ENCODE data around the gene SLC5A2. TPM values are rescaled to one million over a fixed set of nuclear protein-coding genes. Genes with fewer than 3 reads are reported as not detected.
A peak's percentile ranks its signal among the peaks of the same experiment; 100 is the strongest.

SLC5A2 gene
- total RNA-seq, 1 experiment from 2014 or later = 0.13 TPM

DNA sequence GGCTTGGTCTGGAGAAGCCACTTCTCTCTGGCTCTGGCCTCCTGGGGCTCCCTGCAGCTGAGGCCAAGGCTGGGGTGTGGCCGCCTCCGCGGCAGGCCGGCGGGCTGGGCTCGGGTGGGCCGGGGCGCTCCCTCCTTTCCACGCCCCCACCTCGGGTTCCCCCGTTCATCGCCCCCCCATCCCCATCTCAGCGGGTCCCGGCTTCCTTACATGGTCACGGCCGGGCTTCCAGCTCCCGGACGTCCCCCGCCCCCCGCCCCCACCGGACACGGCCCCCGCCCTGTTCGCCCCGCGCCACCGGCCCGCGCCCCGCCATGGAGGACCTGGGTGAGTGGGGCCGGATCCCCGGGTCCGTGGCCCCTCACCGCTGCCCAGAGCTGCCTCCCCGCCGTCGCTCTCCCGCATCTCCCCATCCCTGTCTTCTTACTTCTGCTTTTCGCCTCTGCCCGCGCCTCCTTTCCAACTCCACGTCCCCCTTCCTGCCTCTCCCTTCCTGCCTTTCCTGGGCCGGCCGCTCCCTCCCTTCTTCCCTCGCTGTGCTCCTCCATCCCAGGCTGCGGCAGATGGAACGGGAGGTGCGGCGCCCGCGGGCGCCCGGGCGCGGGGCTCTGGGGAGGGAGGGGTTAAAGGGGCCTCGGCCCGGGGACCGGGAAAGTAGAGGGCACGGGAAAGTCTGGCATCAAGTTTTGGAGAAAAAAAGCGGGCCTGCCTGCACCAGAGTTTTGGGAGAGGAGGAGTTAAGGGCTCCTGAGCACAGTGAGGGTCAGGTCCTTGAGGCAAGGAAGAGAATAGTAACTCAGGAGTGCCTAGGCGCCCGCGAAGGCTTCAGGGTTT is 10.8 kb upstream of the SLC5A2 start, which contains the start of gene TGFB1I1:
TGFB1I1 (plus strand) TSS at position 278 of the 834 bp plus-strand sequence; CDS start at position 315, 37 bp downstream.
- Histone ChIP-seq H3K79me2 (ENCODE audit: low read depth) (no peaks in the 10 kb centered on the region), H3K27me3 (ENCODE audit: insufficient read depth, low read depth) (no peaks in the 10 kb centered on the region), H3K4me1 (replicated peaks; ENCODE audit: insufficient read depth) (peaks cover 13% of the 10 kb centered on the region; the same call in 1 of the 2 replicates), H3F3A (ENCODE audit: insufficient read depth, low read depth) (peaks cover 21% of the 10 kb centered on the region; the same call in 1 of the 2 replicates), H3K36me3 (ENCODE audit: low read depth) (no peaks in the 10 kb centered on the region), H4K20me1 (ENCODE audit: insufficient read depth) (no peaks in the 10 kb centered on the region; the same call in 1 of the 2 replicates), H3K9me3 (ENCODE audit: insufficient read depth, low read depth) (no peaks in the 10 kb centered on the region), H3K27ac (no peak within 1 kb of the TSS), H3K4me3 (peak within 1 kb of the TSS; percentile 60), H3K9me2 (ENCODE audit: insufficient read depth) (no peaks in the 10 kb centered on the region), H3K4me2 (peak within 1 kb of the TSS; percentile 96), H2AFZ (peak within 1 kb of the TSS; percentile 83)
- ChIA-PET POLR2A (ENCODE audit: unreplicated experiment) (interaction anchor here (0.6 to 0.7 kb wide), 3 partner anchors 13 to 532 kb away, joined by 3 to 9 read pairs (median 8); no protein-coding TSS in a partner anchor), CTCF (interaction anchor here (0.6 to 1.9 kb wide), 3 partner anchors 12 to 18 kb away, joined by 3 to 10 read pairs (median 4); no protein-coding TSS in a partner anchor)
- TF ChIP-seq, protein P1, sequence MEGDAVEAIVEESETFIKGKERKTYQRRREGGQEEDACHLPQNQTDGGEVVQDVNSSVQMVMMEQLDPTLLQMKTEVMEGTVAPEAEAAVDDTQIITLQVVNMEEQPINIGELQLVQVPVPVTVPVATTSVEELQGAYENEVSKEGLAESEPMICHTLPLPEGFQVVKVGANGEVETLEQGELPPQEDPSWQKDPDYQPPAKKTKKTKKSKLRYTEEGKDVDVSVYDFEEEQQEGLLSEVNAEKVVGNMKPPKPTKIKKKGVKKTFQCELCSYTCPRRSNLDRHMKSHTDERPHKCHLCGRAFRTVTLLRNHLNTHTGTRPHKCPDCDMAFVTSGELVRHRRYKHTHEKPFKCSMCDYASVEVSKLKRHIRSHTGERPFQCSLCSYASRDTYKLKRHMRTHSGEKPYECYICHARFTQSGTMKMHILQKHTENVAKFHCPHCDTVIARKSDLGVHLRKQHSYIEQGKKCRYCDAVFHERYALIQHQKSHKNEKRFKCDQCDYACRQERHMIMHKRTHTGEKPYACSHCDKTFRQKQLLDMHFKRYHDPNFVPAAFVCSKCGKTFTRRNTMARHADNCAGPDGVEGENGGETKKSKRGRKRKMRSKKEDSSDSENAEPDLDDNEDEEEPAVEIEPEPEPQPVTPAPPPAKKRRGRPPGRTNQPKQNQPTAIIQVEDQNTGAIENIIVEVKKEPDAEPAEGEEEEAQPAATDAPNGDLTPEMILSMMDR (conservative IDR thresholded peaks at IDR 0.05) = no peak
- TF ChIP-seq EZH2 (IDR thresholded peaks at IDR 0.05; ENCODE audit: low read depth) = no peak
- DNase-seq = no peak
- BruUV-seq (replicated peaks) = no TSS peak
- intact Hi-C loops (cut with micrococcal nuclease; ENCODE audit: unreplicated experiment) = loop anchor here (5.0 kb wide), 1 partner anchor 225 kb away; no protein-coding TSS in a partner anchor

DNA sequence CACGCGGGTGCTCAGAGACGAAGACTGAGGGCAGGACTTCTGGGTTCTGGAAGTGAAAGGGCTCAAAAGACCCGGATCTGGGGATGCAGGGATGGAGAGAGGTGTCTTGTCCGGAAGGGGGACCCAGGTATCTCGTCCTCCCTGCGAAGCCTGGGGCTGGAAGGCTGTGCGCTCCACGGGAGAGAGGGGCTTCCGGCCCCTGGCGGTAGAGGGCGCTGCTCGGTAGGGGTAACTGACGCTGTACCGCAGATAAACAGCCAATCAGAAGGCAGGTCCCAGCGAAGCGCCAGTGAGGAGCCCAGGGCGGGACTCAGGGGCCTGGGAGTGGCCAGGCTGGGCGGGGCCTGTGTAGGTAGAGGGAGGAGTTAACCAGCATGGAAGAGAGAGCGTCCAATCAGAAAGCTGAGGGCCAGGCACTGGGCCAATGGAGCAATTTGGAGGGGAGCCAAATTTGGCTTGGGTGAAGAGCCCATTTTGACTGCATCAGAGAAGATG is 10.2 kb upstream of the SLC5A2 start:
- H3K4me1 ChIP-seq (replicated peaks; ENCODE audit: insufficient read depth) = peaks cover 13% of the 10 kb centered on the region; the same call in 1 of the 2 replicates
- no peaks in the 10 kb centered on the region for H3K9me2 ChIP-seq (ENCODE audit: insufficient read depth)
- H3K36me3 ChIP-seq (ENCODE audit: low read depth) = no peaks in the 10 kb centered on the region
- peak overlapping the region; percentile 96 for H3K4me2 ChIP-seq
- no peaks in the 10 kb centered on the region for H3K27me3 ChIP-seq (ENCODE audit: insufficient read depth, low read depth)
- no peak overlapping the region for H3K27ac ChIP-seq
- H4K20me1 ChIP-seq (ENCODE audit: insufficient read depth) = no peaks in the 10 kb centered on the region; the same call in 1 of the 2 replicates
- peak overlapping the region; percentile 83; the same call in 1 of the 2 replicates for H2AFZ ChIP-seq
- TF ChIP-seq, protein P1 (conservative IDR thresholded peaks at IDR 0.05) = peak; percentile 71
- TF ChIP-seq EZH2 (IDR thresholded peaks at IDR 0.05; ENCODE audit: low read depth) = no peak
- no TSS peak for BruUV-seq (replicated peaks)
- no peaks in the 10 kb centered on the region for H3K79me2 ChIP-seq (ENCODE audit: low read depth)
- no peaks in the 10 kb centered on the region for H3K9me3 ChIP-seq (ENCODE audit: insufficient read depth, low read depth)
- CTCF ChIA-PET = interaction anchor here (0.5 to 1.9 kb wide), 3 partner anchors 12 to 991 kb away, joined by 3 to 10 read pairs (median 5); no protein-coding TSS in a partner anchor
- intact Hi-C loops (cut with micrococcal nuclease; ENCODE audit: unreplicated experiment) = loop anchor here (5.0 kb wide), 1 partner anchor 225 kb away; no protein-coding TSS in a partner anchor
- peak overlapping the region; percentile 60; the same call in 1 of the 2 replicates for H3K4me3 ChIP-seq
- DNase-seq = peak; percentile 62 to 95
- POLR2A ChIA-PET (ENCODE audit: unreplicated experiment) = interaction anchor here (0.6 kb wide), 1 partner anchor 12 kb away, joined by 5 read pairs; no protein-coding TSS in a partner anchor
- peaks cover 27% of the 10 kb centered on the region; the same call in 1 of the 2 replicates for H3F3A ChIP-seq (ENCODE audit: insufficient read depth, low read depth)

All from PC-9 (cell line).